Neuronal stem cell (in vitro differentiated cells): ENCODE results near the gene TNS3.

Source experiments
- DNase-seq: peaks from one replicate; pipeline ENCODE4 v3.0.0-alpha.2; 2013; ENCODE audit warnings: low spot score
- H2AFZ ChIP-seq: one replicate; pipeline ENCODE4 v1.6.1; 2013; ENCODE audit warnings: mild to moderate bottlenecking, low read length, inconsistent platforms
- H2AK5ac ChIP-seq: 2 replicates; pipeline ENCODE4 v1.6.1; 2013; ENCODE audit warnings: low read depth, mild to moderate bottlenecking, inconsistent platforms, low read length, moderate library complexity, mixed read lengths
- H2BK120ac ChIP-seq: 2 replicates; pipeline ENCODE4 v1.6.1; 2013; ENCODE audit warnings: low read depth, mild to moderate bottlenecking, inconsistent platforms, low read length, moderate library complexity, mixed read lengths
- H2BK12ac ChIP-seq: one replicate; pipeline ENCODE4 v1.6.1; 2013; ENCODE audit warnings: low read length, inconsistent platforms
- H2BK15ac ChIP-seq: 2 replicates; pipeline ENCODE4 v1.6.1; 2013; ENCODE audit warnings: mild to moderate bottlenecking, low read length, inconsistent platforms, mixed read lengths
- H2BK5ac ChIP-seq: one replicate; pipeline ENCODE4 v1.6.1; 2013; ENCODE audit warnings: inconsistent platforms, mild to moderate bottlenecking, low read length, moderate library complexity
- H3K14ac ChIP-seq: one replicate; pipeline ENCODE4 v1.6.1; 2013; ENCODE audit warnings: low read length, inconsistent platforms
- H3K18ac ChIP-seq: 2 replicates; pipeline ENCODE4 v1.6.1; 2013; ENCODE audit warnings: low read length, inconsistent platforms
- H3K23ac ChIP-seq: 2 replicates; pipeline ENCODE4 v1.6.1; 2013; ENCODE audit warnings: low read depth, mild to moderate bottlenecking, mixed read lengths, low read length, inconsistent platforms; ENCODE audit not compliant: poor library complexity
- H3K27ac ChIP-seq: replicated peaks from 3 replicates; pipeline ENCODE4 v1.5.1; 2013; ENCODE audit warnings: low read length, inconsistent platforms
- H3K27me3 ChIP-seq, 3 experiments: 2 replicates each; pipeline ENCODE4 v1.6.1; 2013; ENCODE audit warnings: low read length in 3 of 3, mild to moderate bottlenecking in 2 of 3, inconsistent platforms in 1 of 3, low read depth in 1 of 3, mixed read lengths in 1 of 3, moderate library complexity in 1 of 3; ENCODE audit not compliant: control insufficient read depth in 3 of 3, insufficient read depth in 3 of 3
- H3K36me3 ChIP-seq, 2 donors: replicated peaks in 1 of 2; 2 replicates each; pipeline ENCODE4 v1.6.1; 2013; ENCODE audit warnings: low read length in 2 of 2; ENCODE audit not compliant: control insufficient read depth in 2 of 2, insufficient read depth in 2 of 2
- H3K4ac ChIP-seq: 2 replicates; pipeline ENCODE4 v1.6.1; 2013; ENCODE audit warnings: inconsistent platforms, mild to moderate bottlenecking, low read length, moderate library complexity
- H3K4me1 ChIP-seq, 2 donors: 1 replicate in 1 of 2; 2 replicates in 1 of 2; pipeline ENCODE4 v1.6.1; 2013; ENCODE audit warnings: low read length in 2 of 2, low read depth in 1 of 2; ENCODE audit not compliant: control insufficient read depth in 2 of 2, insufficient read depth in 1 of 2
- H3K4me2 ChIP-seq: one replicate; pipeline ENCODE4 v1.6.1; 2013; ENCODE audit warnings: mild to moderate bottlenecking, low read length, inconsistent platforms; ENCODE audit not compliant: insufficient read depth, poor library complexity, severe bottlenecking
- H3K4me3 ChIP-seq, 2 donors: 2 replicates each; pipeline ENCODE4 v1.5.1; 2013; ENCODE audit warnings: low read length in 2 of 2, mild to moderate bottlenecking in 2 of 2, inconsistent platforms in 1 of 2, moderate library complexity in 1 of 2
- H3K79me1 ChIP-seq: one replicate; pipeline ENCODE4 v1.6.1; 2013; ENCODE audit warnings: low read depth, mild to moderate bottlenecking, inconsistent platforms, low read length, moderate library complexity
- H3K9ac ChIP-seq: one replicate; pipeline ENCODE4 v1.6.1; 2013; ENCODE audit warnings: mild to moderate bottlenecking, low read depth, low read length, inconsistent platforms; ENCODE audit not compliant: poor library complexity
- H3K9me3 ChIP-seq, 2 donors: replicated peaks in 1 of 2; 2 replicates each; pipeline versions ENCODE3 to v1.6.1; 2013; ENCODE audit warnings: low read length in 2 of 2, mild to moderate bottlenecking in 2 of 2, inconsistent platforms in 1 of 2, low read depth in 1 of 2, mixed read lengths in 1 of 2, moderate library complexity in 1 of 2; ENCODE audit not compliant: control insufficient read depth in 2 of 2, insufficient read depth in 1 of 2
- H4K8ac ChIP-seq: one replicate; pipeline ENCODE4 v1.6.1; 2013; ENCODE audit warnings: low read depth, mild to moderate bottlenecking, inconsistent platforms, low read length, moderate library complexity
- H4K91ac ChIP-seq: one replicate; pipeline ENCODE4 v1.6.1; 2013; ENCODE audit warnings: low read length, low read depth, mild to moderate bottlenecking, inconsistent platforms; ENCODE audit not compliant: poor library complexity
- WGBS, 2 donors: extraction: QIAGEN DNeasy Blood & Tissue Kit; methylation state at CpG; one replicate each; pipeline ENCODE4 v1.1.7; 2013; ENCODE audit warnings: missing lambda C conversion rate in 2 of 2, mixed read lengths in 1 of 2; ENCODE audit not compliant: insufficient read length in 2 of 2, insufficient replicate concordance in 1 of 2; ENCODE audit errors: extremely low coverage in 2 of 2; 5-methylcytosine and 5-hydroxymethylcytosine counted together

The TNS3 gene

DNA sequence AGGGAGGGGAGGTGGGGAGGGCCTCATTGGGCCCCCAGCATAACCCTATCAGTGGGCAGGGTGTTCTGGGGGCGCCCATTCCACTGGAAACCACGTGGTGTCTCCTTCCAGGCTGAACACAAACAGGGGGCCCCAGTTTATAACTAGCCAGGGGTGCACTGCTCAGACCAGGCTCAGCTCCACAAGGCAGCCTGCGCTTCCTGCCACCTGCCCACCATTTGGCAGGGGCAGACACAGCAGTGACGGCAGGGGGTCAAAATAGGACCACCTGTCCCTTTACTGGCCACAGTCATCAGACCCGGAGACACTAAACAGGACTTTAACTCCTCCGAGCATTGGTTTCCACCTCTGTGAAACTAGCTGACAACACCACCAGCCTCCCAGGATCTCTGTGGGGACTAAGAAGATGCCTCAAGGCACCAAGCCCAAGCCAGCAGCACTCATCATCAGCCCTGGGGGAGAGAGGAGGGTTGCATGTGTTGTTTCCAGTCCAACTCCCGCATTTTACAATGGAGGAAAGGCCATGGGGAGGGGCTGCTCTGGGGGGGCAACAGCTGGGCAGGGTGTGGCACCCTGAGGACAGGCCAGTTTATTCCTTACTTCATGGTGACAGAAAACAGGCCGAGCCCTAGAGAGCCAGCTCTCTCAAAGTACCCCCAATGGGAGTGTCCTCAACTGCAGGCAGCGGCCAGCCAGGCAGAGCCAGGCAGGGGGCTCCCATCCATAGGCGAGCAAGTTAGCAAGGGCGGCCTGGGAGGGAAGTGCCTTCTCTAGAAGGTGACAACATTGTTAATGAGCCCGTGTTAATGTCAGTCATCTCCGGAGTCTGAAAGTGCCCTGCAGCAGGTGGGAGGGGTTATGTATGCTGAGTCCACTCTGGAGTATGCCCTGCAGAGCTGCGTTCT lies 127.6 kb downstream of the TNS3 start:
- Histone ChIP-seq H3K27me3 (no peaks in the 10 kb centered on the region), H3K27ac (no peak overlapping the region), H3K79me1 (peaks cover 11% of the 10 kb centered on the region), H2AFZ (no peak overlapping the region), H3K23ac (peak overlapping the region; percentile 40), H3K4me2 (no peak overlapping the region), H2BK15ac (no peak overlapping the region), H2BK12ac (no peak overlapping the region), H3K9ac (peak overlapping the region; percentile 24), H3K4me3 (no peak overlapping the region), H3K4me1 (peaks cover 0 to 30% of the 10 kb centered on the region in 2 donors), H3K36me3 (no peaks in the 10 kb centered on the region), H2BK5ac (no peak overlapping the region), H4K91ac (no peak overlapping the region), H3K18ac (peak overlapping the region; percentile 51), H3K9me3 (no peaks in the 10 kb centered on the region), H2AK5ac (peak overlapping the region; percentile 57), H3K14ac (no peak overlapping the region), H2BK120ac (no peak overlapping the region), H3K4ac (no peak overlapping the region), H4K8ac (no peak overlapping the region)
- no CpG with 5 or more reads among the region's 14 CpGs for WGBS, 2 donors
- no peak for DNase-seq

- no peak overlapping the region for H4K8ac ChIP-seq
- H2BK5ac ChIP-seq, result no peak overlapping the region
- no peak overlapping the region for H3K4ac ChIP-seq
- no peak overlapping the region for H2AFZ ChIP-seq
- peaks cover 0 to 30% of the 10 kb centered on the region in 2 donors for H3K4me1 ChIP-seq
- H2AK5ac ChIP-seq, result no peak overlapping the region
- no peak for DNase-seq
- H3K4me3 ChIP-seq, result no peak overlapping the region
- no peak overlapping the region for H2BK15ac ChIP-seq
- H3K23ac ChIP-seq, result no peak overlapping the region
- WGBS, 2 donors, result 100% methylated on average over 1 of the region's 23 CpGs; no CpG with 5 or more reads in 1 of the 2 donors
- no peak overlapping the region for H3K9ac ChIP-seq
- H4K91ac ChIP-seq, result no peak overlapping the region
- H3K27ac ChIP-seq, result no peak overlapping the region
- peak overlapping the region; percentile 88 for H3K18ac ChIP-seq
- H3K14ac ChIP-seq, result peak overlapping the region; percentile 11
- H3K36me3 ChIP-seq, result no peaks in the 10 kb centered on the region
- H3K27me3 ChIP-seq, result no peaks in the 10 kb centered on the region
- H3K4me2 ChIP-seq, result no peak overlapping the region
- no peaks in the 10 kb centered on the region for H3K9me3 ChIP-seq
- H3K79me1 ChIP-seq, result peaks cover 11% of the 10 kb centered on the region
- H2BK12ac ChIP-seq, result no peak overlapping the region
- H2BK120ac ChIP-seq, result no peak overlapping the region
Measured at GRCh38 chr7:47453093-47454061, 128.5 kb downstream of the TNS3 start.

- Histone ChIP-seq H3K27ac (no peak overlapping the region), H3K4me2 (no peak overlapping the region), H4K8ac (no peak overlapping the region), H2AK5ac (no peak overlapping the region), H3K9me3 (no peaks in the 10 kb centered on the region), H3K79me1 (peaks cover 11% of the 10 kb centered on the region), H3K18ac (peak overlapping the region; percentile 88), H3K14ac (no peak overlapping the region), H2BK5ac (no peak overlapping the region), H3K4ac (no peak overlapping the region), H3K36me3 (no peaks in the 10 kb centered on the region), H3K4me3 (no peak overlapping the region), H4K91ac (no peak overlapping the region), H3K4me1 (peaks cover 0 to 30% of the 10 kb centered on the region in 2 donors), H3K23ac (no peak overlapping the region), H3K9ac (no peak overlapping the region), H2BK15ac (no peak overlapping the region), H2AFZ (no peak overlapping the region), H2BK120ac (no peak overlapping the region), H2BK12ac (no peak overlapping the region), H3K27me3 (no peaks in the 10 kb centered on the region)
- DNase-seq, result no peak
- WGBS, 2 donors, result no CpG with 5 or more reads among the region's 11 CpGs
Measured at GRCh38 chr7:47452715-47453092, 129.2 kb downstream of the TNS3 start.

GRCh38 chr7:47452295-47452694 lies 129.6 kb downstream of the TNS3 start:
- Histone ChIP-seq H2BK15ac (no peak overlapping the region), H2BK120ac (no peak overlapping the region), H3K79me1 (peaks cover 14% of the 10 kb centered on the region), H3K4me2 (no peak overlapping the region), H2AFZ (no peak overlapping the region), H3K18ac (no peak overlapping the region), H2AK5ac (no peak overlapping the region), H3K4me3 (no peak overlapping the region), H2BK5ac (no peak overlapping the region), H3K9me3 (no peaks in the 10 kb centered on the region), H3K14ac (no peak overlapping the region), H2BK12ac (no peak overlapping the region), H4K91ac (no peak overlapping the region), H3K4ac (no peak overlapping the region), H3K27me3 (no peaks in the 10 kb centered on the region), H3K27ac (no peak overlapping the region), H3K4me1 (peaks cover 0 to 30% of the 10 kb centered on the region in 2 donors), H3K9ac (no peak overlapping the region), H3K36me3 (no peaks in the 10 kb centered on the region), H4K8ac (no peak overlapping the region), H3K23ac (no peak overlapping the region)
- no peak for DNase-seq
- no CpG with 5 or more reads among the region's 3 CpGs for WGBS, 2 donors
